HEK293 (cell line): ENCODE data around the gene APOL3.

Source experiments
- CTCF ChIA-PET: fragments of 350-600 bp; formaldehyde crosslinking; extraction: SDS; loops from one replicate; lab custom pipeline; 2021; ENCODE audit warnings: antibody characterized with exemption; lab: Yijun Ruan, JAX
- POLR2A ChIA-PET: fragments of 300-600 bp; formaldehyde crosslinking; extraction: SDS; loops from one replicate; lab custom pipeline; 2020; ENCODE audit warnings: antibody characterized with exemption, inconsistent platforms; lab: Yijun Ruan, JAX
- H3K27ac ChIP-seq: fragments of 200-500 bp; sonication (Bioruptor generic); 2 replicates; pipeline ENCODE4 v1.5.1; 2014; ENCODE audit warnings: low read depth, low read length, control low read depth, inconsistent platforms; ENCODE audit errors: extremely low read depth
- H3K36me3 ChIP-seq, 2 experiments: fragments of 200-500 bp in 1 of 2; sonication (Bioruptor generic) in 1 of 2; 1 replicate in 1 of 2; 2 replicates in 1 of 2; pipeline ENCODE4 v1.5.1; 2014 to 2017; ENCODE audit warnings: inconsistent platforms in 2 of 2, low read length in 2 of 2; ENCODE audit not compliant: control insufficient read depth in 2 of 2, insufficient read depth in 1 of 2
- H3K4me1 ChIP-seq: fragments of 200-500 bp; sonication (Bioruptor generic); 2 replicates; pipeline ENCODE4 v1.5.1; 2014; ENCODE audit warnings: mild to moderate bottlenecking, low read length, inconsistent platforms; ENCODE audit not compliant: control insufficient read depth, insufficient read depth
- H3K4me3 ChIP-seq: 2 replicates; pipeline ENCODE4 v1.5.1; 2011; ENCODE audit warnings: low read depth, mild to moderate bottlenecking, control low read depth, low read length, moderate library complexity
- H3K9me3 ChIP-seq: fragments of 200-500 bp; sonication (Bioruptor generic); 2 replicates; pipeline ENCODE4 v1.5.1; 2014; ENCODE audit warnings: low read depth, low read length, inconsistent platforms; ENCODE audit not compliant: control insufficient read depth, insufficient read depth
- GLI2 ChIP-seq: fragments of 450-650 bp; formaldehyde crosslinking; IDR thresholded peaks from 2 replicates; pipeline ENCODE4; 2017; ENCODE audit warnings: missing biosample characterization, missing genetic modification characterization, low read depth, borderline replicate concordance
- HOXD13 ChIP-seq: sonication (generic); formaldehyde crosslinking; IDR thresholded peaks from 2 replicates; pipeline ENCODE4 v1.8.0; 2022; ENCODE audit warnings: missing genetic modification reagents, borderline replicate concordance
- PRDM10 ChIP-seq: fragments of 450-650 bp; formaldehyde crosslinking; IDR thresholded peaks from 2 replicates; pipeline ENCODE4 v1.5.1; 2016; ENCODE audit warnings: missing biosample characterization, missing genetic modification characterization
- PRDM2 ChIP-seq: fragments of 450-650 bp; formaldehyde crosslinking; IDR thresholded peaks from 2 replicates; pipeline ENCODE4 v1.5.1; 2016; ENCODE audit warnings: missing biosample characterization, missing genetic modification characterization, borderline replicate concordance
- ZNF24 ChIP-seq: fragments of 450-650 bp; formaldehyde crosslinking; IDR thresholded peaks from 2 replicates; pipeline ENCODE4 v1.5.1; 2016; ENCODE audit warnings: missing biosample characterization, missing genetic modification characterization
- ZNF341 ChIP-seq: fragments of 450-650 bp; formaldehyde crosslinking; IDR thresholded peaks from 2 replicates; pipeline ENCODE4; 2016; ENCODE audit warnings: low read depth, missing biosample characterization, missing genetic modification characterization
- ZNF391 ChIP-seq: fragments of 450-650 bp; formaldehyde crosslinking; IDR thresholded peaks from 2 replicates; pipeline ENCODE4 v1.5.1; 2016; ENCODE audit warnings: low read depth, missing biosample characterization, missing genetic modification characterization, borderline replicate concordance
- ZNF48 ChIP-seq: fragments of 450-650 bp; formaldehyde crosslinking; IDR thresholded peaks from 2 replicates; pipeline ENCODE4 v1.5.1; 2016; ENCODE audit warnings: missing biosample characterization, missing genetic modification characterization
- ZNF560 ChIP-seq: fragments of 450-650 bp; formaldehyde crosslinking; IDR thresholded peaks from 2 replicates; pipeline ENCODE4 v1.5.1; 2017; ENCODE audit warnings: missing biosample characterization, missing genetic modification characterization, borderline replicate concordance
- ZNF561 ChIP-seq: fragments of 450-650 bp; IDR thresholded peaks from 2 replicates; pipeline ENCODE4 v1.5.1; 2018; ENCODE audit warnings: missing biosample characterization, missing genetic modification characterization, borderline replicate concordance
- ZNF626 ChIP-seq: fragments of 450-650 bp; sonication (Bioruptor Pico); formaldehyde crosslinking; IDR thresholded peaks from 2 replicates; pipeline ENCODE4 v1.5.1; 2018; ENCODE audit warnings: missing biosample characterization, missing genetic modification characterization, inconsistent platforms
- ZNF639 ChIP-seq: fragments of 450-650 bp; formaldehyde crosslinking; IDR thresholded peaks from 2 replicates; pipeline ENCODE4 v1.5.1; 2016; ENCODE audit warnings: missing biosample characterization, missing genetic modification characterization
- ZNF670 ChIP-seq: fragments of 450-650 bp; formaldehyde crosslinking; IDR thresholded peaks from 2 replicates; pipeline ENCODE4 v1.5.1; 2016; ENCODE audit warnings: missing biosample characterization, missing genetic modification characterization, low read depth
- ZNF837 ChIP-seq: fragments of 450-650 bp; formaldehyde crosslinking; IDR thresholded peaks from 2 replicates; pipeline ENCODE4 v1.5.1; 2016; ENCODE audit warnings: missing biosample characterization, missing genetic modification characterization
- ZSCAN23 ChIP-seq: fragments of 450-650 bp; formaldehyde crosslinking; IDR thresholded peaks from 2 replicates; pipeline ENCODE4 v1.5.1; 2016; ENCODE audit warnings: missing biosample characterization, missing genetic modification characterization
- TF ChIP-seq, protein P1 (sequence below): fragments of 450-650 bp; formaldehyde crosslinking; IDR thresholded peaks from 2 replicates; pipeline ENCODE4 v1.5.1; 2016; ENCODE audit warnings: missing biosample characterization, missing genetic modification characterization

The APOL3 gene

GRCh38 chr22:36160499-36160942, at the start of gene APOL3:
Gene APOL3 (minus strand): TSS chr22:36160755. CDS start chr22:36149055, 11,700 bp downstream.
- ChIA-PET POLR2A (interaction anchor here (0.6 kb wide), 1 partner anchor 454 kb away, joined by 3 read pairs; no protein-coding TSS in a partner anchor), CTCF (interaction anchor here (0.5 to 3.9 kb wide), 4 partner anchors 16 to 21 kb away, joined by 3 to 21 read pairs (median 4); no protein-coding TSS in a partner anchor)
- H3K4me1 ChIP-seq = no peaks in the 10 kb centered on the region
- H3K27ac ChIP-seq = no peak within 1 kb of the TSS
- TF ChIP-seq ZNF837 (tag by site-specific recombination) = no peak
- no peak for TF ChIP-seq ZNF341 (tag by site-specific recombination)
- no peak for TF ChIP-seq PRDM2 (tag by site-specific recombination)
- TF ChIP-seq PRDM10 (tag by site-specific recombination) = no peak
- no peak for TF ChIP-seq HOXD13 (CRISPR knock-in tag)
- TF ChIP-seq ZSCAN23 (tag by site-specific recombination) = no peak
- no peak for TF ChIP-seq GLI2
- TF ChIP-seq ZNF560 (tag by site-specific recombination) = no peak
- no peak for TF ChIP-seq ZNF24 (tag by site-specific recombination)
- TF ChIP-seq ZNF48 (tag by site-specific recombination) = no peak
- TF ChIP-seq, protein P1, sequence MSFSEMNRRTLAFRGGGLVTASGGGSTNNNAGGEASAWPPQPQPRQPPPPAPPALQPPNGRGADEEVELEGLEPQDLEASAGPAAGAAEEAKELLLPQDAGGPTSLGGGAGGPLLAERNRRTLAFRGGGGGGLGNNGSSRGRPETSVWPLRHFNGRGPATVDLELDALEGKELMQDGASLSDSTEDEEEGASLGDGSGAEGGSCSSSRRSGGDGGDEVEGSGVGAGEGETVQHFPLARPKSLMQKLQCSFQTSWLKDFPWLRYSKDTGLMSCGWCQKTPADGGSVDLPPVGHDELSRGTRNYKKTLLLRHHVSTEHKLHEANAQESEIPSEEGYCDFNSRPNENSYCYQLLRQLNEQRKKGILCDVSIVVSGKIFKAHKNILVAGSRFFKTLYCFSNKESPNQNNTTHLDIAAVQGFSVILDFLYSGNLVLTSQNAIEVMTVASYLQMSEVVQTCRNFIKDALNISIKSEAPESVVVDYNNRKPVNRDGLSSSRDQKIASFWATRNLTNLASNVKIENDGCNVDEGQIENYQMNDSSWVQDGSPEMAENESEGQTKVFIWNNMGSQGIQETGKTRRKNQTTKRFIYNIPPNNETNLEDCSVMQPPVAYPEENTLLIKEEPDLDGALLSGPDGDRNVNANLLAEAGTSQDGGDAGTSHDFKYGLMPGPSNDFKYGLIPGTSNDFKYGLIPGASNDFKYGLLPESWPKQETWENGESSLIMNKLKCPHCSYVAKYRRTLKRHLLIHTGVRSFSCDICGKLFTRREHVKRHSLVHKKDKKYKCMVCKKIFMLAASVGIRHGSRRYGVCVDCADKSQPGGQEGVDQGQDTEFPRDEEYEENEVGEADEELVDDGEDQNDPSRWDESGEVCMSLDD (tag by site-specific recombination) = no peak
- TF ChIP-seq ZNF561 (tag by site-specific recombination) = no peak
- no peak for TF ChIP-seq ZNF639
- TF ChIP-seq ZNF670 (tag by site-specific recombination) = no peak
- no peak for TF ChIP-seq ZNF391 (tag by site-specific recombination)
- no peak for TF ChIP-seq ZNF626 (tag by site-specific recombination)
- H3K4me3 ChIP-seq = no peak within 1 kb of the TSS
- H3K36me3 ChIP-seq = no peaks in the 10 kb centered on the region
- no peaks in the 10 kb centered on the region for H3K9me3 ChIP-seq
